Common myeloid progenitor, CD34-positive (primary cell): ENCODE measurements around the gene CD164L2.

Experiments
- CTCF ChIA-PET: fragments of 350-600 bp; sonication (Branson Sonifier 250); formaldehyde crosslinking; loops from one replicate; lab custom pipeline; 2021; ENCODE audit warnings: antibody characterized with exemption; lab: Charles Lee
- POLR2A ChIA-PET: fragments of 350-600 bp; sonication (Branson Sonifier 250); formaldehyde crosslinking; loops from one replicate; lab custom pipeline; 2021; ENCODE audit warnings: antibody characterized with exemption; lab: Charles Lee
- DNase-seq, 3 donors: peaks; one replicate each; pipeline versions ENCODE4 v3.0.0 to v3.0.0-alpha.2; 2013
- H3K27ac ChIP-seq, 2 experiments: 1 replicate in 1 of 2; 2 replicates in 1 of 2; pipeline ENCODE4 v1.7.0; 2013; ENCODE audit warnings: inconsistent platforms in 2 of 2, low read length in 2 of 2, mild to moderate bottlenecking in 2 of 2, low read depth in 1 of 2, moderate library complexity in 1 of 2; ENCODE audit not compliant: severe bottlenecking in 2 of 2, insufficient read depth in 1 of 2, poor library complexity in 1 of 2
- H3K27me3 ChIP-seq, 5 experiments: replicated peaks in 2 of 5; 1 replicate in 3 of 5; 2 replicates in 2 of 5; pipeline versions ENCODE4 v1.6.1 to v1.7.0; 2013; ENCODE audit warnings: low read length in 4 of 5, mild to moderate bottlenecking in 2 of 5, moderate library complexity in 2 of 5, inconsistent platforms in 1 of 5; ENCODE audit not compliant: insufficient read depth in 5 of 5, control insufficient read depth in 4 of 5
- H3K36me3 ChIP-seq, 4 experiments: 1 replicate in 2 of 4; 2 replicates in 2 of 4; pipeline versions ENCODE4 v1.6.1 to v1.7.0; 2013; ENCODE audit warnings: low read length in 3 of 4, control low read depth in 1 of 4, mild to moderate bottlenecking in 1 of 4; ENCODE audit not compliant: control insufficient read depth in 4 of 4, insufficient read depth in 4 of 4
- H3K4me1 ChIP-seq, 4 experiments: 1 replicate in 3 of 4; 2 replicates in 1 of 4; pipeline versions ENCODE4 v1.6.1 to v1.7.1; 2013; ENCODE audit warnings: low read length in 3 of 4, mild to moderate bottlenecking in 3 of 4, control low read depth in 1 of 4, inconsistent platforms in 1 of 4, moderate library complexity in 1 of 4; ENCODE audit not compliant: control insufficient read depth in 4 of 4, insufficient read depth in 4 of 4; ENCODE audit errors: control extremely low read depth in 1 of 4
- H3K4me3 ChIP-seq, 7 experiments: 1 replicate in 4 of 7; 2 replicates in 3 of 7; pipeline versions ENCODE4 v1.5.1 to v1.7.0; 2013; ENCODE audit warnings: mild to moderate bottlenecking in 7 of 7, low read length in 6 of 7, moderate library complexity in 6 of 7, inconsistent platforms in 2 of 7, low read depth in 2 of 7, control low read depth in 1 of 7; ENCODE audit not compliant: insufficient read depth in 4 of 7, control insufficient read depth in 1 of 7; ENCODE audit errors: extremely low read depth in 1 of 7
- H3K9me3 ChIP-seq, 5 experiments: 1 replicate in 4 of 5; 2 replicates in 1 of 5; pipeline versions ENCODE4 v1.6.1 to v1.7.1; 2013; ENCODE audit warnings: low read length in 4 of 5, mild to moderate bottlenecking in 2 of 5, inconsistent platforms in 1 of 5, low read depth in 1 of 5, moderate library complexity in 1 of 5; ENCODE audit not compliant: control insufficient read depth in 4 of 5, insufficient read depth in 2 of 5; ENCODE audit errors: control extremely low read depth in 1 of 5
- WGBS: methylation state at CpG from one replicate; pipeline ENCODE4 v1.1.5; 2013; ENCODE audit not compliant: insufficient coverage; 5-methylcytosine and 5-hydroxymethylcytosine counted together

CD164L2 gene

GRCh38 chr1:27356619-27357280 is 26.4 kb downstream of the CD164L2 start:
- ChIA-PET CTCF (interaction anchor here (0.5 to 10.3 kb wide), 23 partner anchors 8 to 1024 kb away, joined by 3 to 102 read pairs (median 6); partner anchors contain the start of genes GPR3, MAP3K6 and SYTL1), POLR2A (interaction anchor here (0.6 to 1.4 kb wide), 7 partner anchors 9 to 304 kb away, joined by 3 to 5 read pairs (median 3); partner anchors contain the start of gene SYTL1)
- H3K9me3 ChIP-seq = no peaks in the 10 kb centered on the region
- no peaks in the 10 kb centered on the region for H3K27me3 ChIP-seq
- peak overlapping the region in 3 of 7 experiments; percentile 19 to 73 (median 57) for H3K4me3 ChIP-seq
- peaks cover 0 to 33% (median 19%) of the 10 kb centered on the region in 4 experiments for H3K4me1 ChIP-seq
- peaks cover 0 to 25% (median 7%) of the 10 kb centered on the region in 4 experiments for H3K36me3 ChIP-seq
- DNase-seq = peak in 2 of 3 donors; percentile 15 to 22
- H3K27ac ChIP-seq = no peak overlapping the region
- WGBS = 87% methylated on average over 36 of the region's 37 CpGs

DNA sequence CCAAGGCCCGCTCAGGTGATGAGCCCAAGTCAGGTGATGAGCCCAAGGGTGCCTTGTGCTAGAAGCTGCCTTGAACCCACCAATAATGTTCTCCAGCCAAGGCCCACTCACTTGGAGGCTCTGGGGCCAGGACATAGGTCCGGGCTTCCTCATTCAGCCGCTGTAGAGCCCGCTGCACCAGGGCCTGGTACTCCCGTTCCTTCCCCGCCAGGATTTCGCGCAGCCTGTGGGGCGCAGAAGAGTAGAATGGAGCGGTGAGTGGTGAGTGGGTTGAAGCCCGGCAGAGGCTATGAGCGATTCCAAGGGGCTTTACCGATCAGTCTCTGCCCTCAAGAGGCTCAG is 26.9 kb downstream of the CD164L2 start:
- WGBS = 96% methylated on average over 13 of the region's 13 CpGs
- Histone ChIP-seq H3K9me3 (no peaks in the 10 kb centered on the region), H3K36me3 (peaks cover 0 to 30% (median 8%) of the 10 kb centered on the region in 4 experiments), H3K4me1 (peaks cover 0 to 33% (median 19%) of the 10 kb centered on the region in 4 experiments), H3K27me3 (no peaks in the 10 kb centered on the region), H3K27ac (no peak overlapping the region), H3K4me3 (peak overlapping the region in 1 of 7 experiments; percentile 73)
- CTCF ChIA-PET = interaction anchor here (0.8 to 10.3 kb wide), 11 partner anchors 12 to 57 kb away, joined by 3 to 102 read pairs (median 6); partner anchors contain the start of genes GPR3, MAP3K6 and SYTL1
- peak in 2 of 3 donors; percentile 38 to 61 for DNase-seq
- POLR2A ChIA-PET = interaction anchor here (0.6 to 1.4 kb wide), 2 partner anchors 9 to 40 kb away, joined by 3 to 5 read pairs; no protein-coding TSS in a partner anchor

- POLR2A ChIA-PET = interaction anchor here (1.4 kb wide), 1 partner anchor 10 kb away, joined by 5 read pairs; no protein-coding TSS in a partner anchor
- no peak overlapping the region for H3K4me3 ChIP-seq
- no peak for DNase-seq
- peaks cover 0 to 30% (median 18%) of the 10 kb centered on the region in 4 experiments for H3K4me1 ChIP-seq
- no peaks in the 10 kb centered on the region for H3K9me3 ChIP-seq
- 96% methylated on average over 4 of the region's 5 CpGs for WGBS
- H3K27ac ChIP-seq = no peak overlapping the region
- CTCF ChIA-PET = interaction anchor here (0.8 to 10.3 kb wide), 11 partner anchors 12 to 56 kb away, joined by 3 to 102 read pairs (median 4); partner anchors contain the start of genes GPR3, MAP3K6 and SYTL1
- peaks cover 0 to 36% (median 11%) of the 10 kb centered on the region in 4 experiments for H3K36me3 ChIP-seq
- no peaks in the 10 kb centered on the region for H3K27me3 ChIP-seq
Measured at GRCh38 chr1:27355683-27356082, 27.4 kb downstream of the CD164L2 start.

DNA sequence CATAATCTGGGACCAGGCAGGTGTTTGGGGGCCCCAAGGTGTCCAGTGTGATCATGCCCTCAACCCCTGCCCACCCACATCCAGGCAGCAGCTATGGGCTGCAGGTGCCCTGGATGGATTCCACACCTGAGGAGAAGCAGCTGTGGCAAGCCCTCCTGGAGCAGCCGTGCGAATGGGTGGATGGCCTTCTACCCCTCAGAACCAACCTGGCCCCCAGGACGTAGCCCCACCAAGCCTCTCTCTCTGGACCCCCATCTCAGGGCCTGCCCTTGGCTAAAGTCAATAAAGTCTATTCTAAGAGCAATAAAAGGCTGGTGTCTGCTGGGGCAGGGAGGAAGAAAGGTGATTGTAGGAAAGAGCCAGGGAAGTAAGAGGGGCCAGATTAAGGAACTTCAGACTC is 29.5 kb downstream of the CD164L2 start:
- WGBS = no CpG with 5 or more reads among the region's 3 CpGs
- peaks cover 0 to 50% (median 16%) of the 10 kb centered on the region in 4 experiments for H3K36me3 ChIP-seq
- H3K4me1 ChIP-seq = peaks cover 0 to 26% (median 16%) of the 10 kb centered on the region in 4 experiments
- no peak for DNase-seq
- ChIA-PET POLR2A (no interaction called here), CTCF (interaction anchor here (0.8 to 10.3 kb wide), 7 partner anchors 9 to 57 kb away, joined by 3 to 102 read pairs (median 4); partner anchors contain the start of gene SYTL1)
- H3K9me3 ChIP-seq = no peaks in the 10 kb centered on the region
- no peaks in the 10 kb centered on the region for H3K27me3 ChIP-seq
- H3K27ac ChIP-seq = no peak overlapping the region
- no peak overlapping the region for H3K4me3 ChIP-seq

- no peak for DNase-seq
- CTCF ChIA-PET = interaction anchor here (0.8 to 10.3 kb wide), 5 partner anchors 9 to 41 kb away, joined by 3 to 102 read pairs (median 4); partner anchors contain the start of genes FCN3 and SYTL1
- no peaks in the 10 kb centered on the region for H3K9me3 ChIP-seq
- POLR2A ChIA-PET = no interaction called here
- WGBS = 96% methylated on average over 13 of the region's 13 CpGs
- H3K36me3 ChIP-seq = peaks cover 0 to 50% (median 16%) of the 10 kb centered on the region in 4 experiments
- no peak overlapping the region for H3K4me3 ChIP-seq
- H3K4me1 ChIP-seq = peaks cover 0 to 27% (median 16%) of the 10 kb centered on the region in 4 experiments
- no peaks in the 10 kb centered on the region for H3K27me3 ChIP-seq
- no peak overlapping the region for H3K27ac ChIP-seq
Measured at GRCh38 chr1:27353166-27353565, 30.0 kb downstream of the CD164L2 start.

GRCh38 chr1:27351541-27352107 is 31.5 kb downstream of the CD164L2 start:
- 88% methylated on average over 3 of the region's 8 CpGs for WGBS
- no peak for DNase-seq
- CTCF ChIA-PET = interaction anchor here (0.8 to 10.3 kb wide), 4 partner anchors 7 to 36 kb away, joined by 3 to 102 read pairs (median 6); partner anchors contain the start of gene SYTL1
- no peaks in the 10 kb centered on the region for H3K27me3 ChIP-seq
- peaks cover 0 to 57% (median 21%) of the 10 kb centered on the region in 4 experiments for H3K36me3 ChIP-seq
- no peaks in the 10 kb centered on the region for H3K9me3 ChIP-seq
- no peak overlapping the region for H3K4me3 ChIP-seq
- no peak overlapping the region for H3K27ac ChIP-seq
- POLR2A ChIA-PET = no interaction called here
- H3K4me1 ChIP-seq = peaks cover 0 to 13% (median 5%) of the 10 kb centered on the region in 4 experiments
